CD1c-positive myeloid dendritic cell (primary cell): ENCODE measurements around the gene BCAS3.

Experiments
- DNase-seq: peaks from one replicate; pipeline ENCODE4 v3.0.0-alpha.2; 2016; ENCODE audit errors: extremely low spot score

The BCAS3 gene

GRCh38 chr17:61383689-61384201 lies 706.1 kb downstream of the BCAS3 start:
- DNase-seq: no peak

- no peak for DNase-seq
Observed at GRCh38 chr17:61384354-61384691, 706.7 kb downstream of the BCAS3 start.

GRCh38 chr17:61384692-61385576 lies 707.3 kb downstream of the BCAS3 start:
- no peak for DNase-seq

- no peak for DNase-seq
Observed at GRCh38 chr17:61385577-61386236, 708.1 kb downstream of the BCAS3 start.

GRCh38 chr17:61386251-61386650 lies 708.6 kb downstream of the BCAS3 start:
- no peak for DNase-seq

GRCh38 chr17:61387011-61387410 lies 709.4 kb downstream of the BCAS3 start:
- DNase-seq: no peak

GRCh38 chr17:61387511-61388305 lies 710.1 kb downstream of the BCAS3 start:
- DNase-seq: no peak

- DNase-seq: no peak
Observed at GRCh38 chr17:61388561-61389356, 711.1 kb downstream of the BCAS3 start.

GRCh38 chr17:61389670-61390478 lies 712.2 kb downstream of the BCAS3 start:
- peak; percentile 48 for DNase-seq

GRCh38 chr17:61390479-61390791 lies 712.8 kb downstream of the BCAS3 start:
- DNase-seq: no peak

- DNase-seq: no peak
Observed at GRCh38 chr17:61391595-61392291, 714.1 kb downstream of the BCAS3 start.

- DNase-seq: no peak
Observed at GRCh38 chr17:61392679-61393078, 715.0 kb downstream of the BCAS3 start.

- DNase-seq: no peak
Observed at GRCh38 chr17:61393550-61393903, 715.9 kb downstream of the BCAS3 start.

GRCh38 chr17:61393904-61394629 lies 716.4 kb downstream of the BCAS3 start:
- DNase-seq: no peak

- DNase-seq: no peak
Observed at GRCh38 chr17:61394630-61395408, 717.2 kb downstream of the BCAS3 start.

GRCh38 chr17:61395409-61395982 lies 717.8 kb downstream of the BCAS3 start:
- no peak for DNase-seq

- DNase-seq: no peak
Observed at GRCh38 chr17:61395983-61396585, 718.4 kb downstream of the BCAS3 start.

- no peak for DNase-seq
Observed at GRCh38 chr17:61396586-61397085, 719.0 kb downstream of the BCAS3 start.
